Measurements from ENCODE around the gene KRT74.

GRCh38 chr12:52517005-52517835 is 56.4 kb downstream of the KRT74 start:
- TF ChIP-seq POLR2A (IDR thresholded peaks at IDR 0.05) = no peak
- no peak for TF ChIP-seq CTCF (IDR thresholded peaks at IDR 0.05 in 4 of 5, conservative IDR thresholded peaks at IDR 0.05 in 1 of 5)
